Measurements from ENCODE around the gene UPP1. TPM values are rescaled to one million over a fixed set of nuclear protein-coding genes. Genes with fewer than 3 reads are reported as not detected.

The UPP1 gene
- total and polyA plus RNA-seq, 3 experiments from 2014 or later, result 92.3 to 106 (median 93.1) TPM

DNA sequence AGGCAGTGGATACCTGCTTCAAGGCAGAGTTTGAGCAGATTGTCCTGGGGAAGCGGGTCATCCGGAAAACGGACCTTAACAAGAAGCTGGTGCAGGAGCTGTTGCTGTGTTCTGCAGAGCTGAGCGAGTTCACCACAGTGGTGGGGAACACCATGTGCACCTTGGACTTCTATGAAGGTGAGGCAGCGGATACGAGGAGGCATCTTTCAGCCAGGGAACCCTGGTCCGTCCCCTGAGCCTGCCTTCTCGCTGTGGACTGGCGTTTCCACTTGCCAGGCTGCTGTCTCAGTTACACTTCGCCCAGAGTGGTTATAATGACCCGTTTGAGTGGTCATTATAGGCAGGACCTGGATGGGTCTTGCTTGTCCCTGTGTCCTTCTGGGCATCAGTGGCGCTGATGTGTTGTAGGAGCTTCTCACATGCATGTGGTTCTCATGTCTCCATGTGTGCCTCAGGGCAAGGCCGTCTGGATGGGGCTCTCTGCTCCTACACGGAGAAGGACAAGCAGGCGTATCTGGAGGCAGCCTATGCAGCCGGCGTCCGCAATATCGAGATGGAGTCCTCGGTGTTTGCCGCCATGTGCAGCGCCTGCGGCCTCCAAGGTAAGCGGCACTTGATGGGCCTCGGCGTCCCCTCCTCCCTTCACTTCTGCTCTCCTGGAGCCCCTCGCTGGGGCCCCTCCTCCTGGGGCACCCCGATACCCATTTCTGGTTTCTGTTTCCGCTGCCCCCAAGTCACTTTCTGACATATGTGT lies 18.0 kb downstream of the UPP1 start:
- no peaks in the 10 kb centered on the region for H3K9me3 Mint-ChIP-seq
- Histone ChIP-seq H3K36me3 (ENCODE audit: insufficient read depth, low read length) (peaks cover 48% of the 10 kb centered on the region), H3K9me3 (ENCODE audit: low read length) (no peaks in the 10 kb centered on the region), H3K4me1 (ENCODE audit: insufficient read depth, low read length) (peaks cover 13% of the 10 kb centered on the region), H3K4me3 (ENCODE audit: low read length) (no peak overlapping the region), H3K27me3 (ENCODE audit: insufficient read depth, low read length, poor library complexity, severe bottlenecking) (no peaks in the 10 kb centered on the region), H3K27ac (ENCODE audit: low read depth, low read length) (no peak overlapping the region)
- ChIA-PET CTCF (interaction anchor here (3.7 to 12.9 kb wide), 3 partner anchors 71 to 162 kb away, joined by 35 to 140 read pairs (median 58); partner anchors contain the start of gene C7orf57), POLR2A (no interaction called here)
- H3K27ac Mint-ChIP-seq, result peak overlapping the region in 2 of 8 donors; percentile 1 to 47
- H3K27me3 Mint-ChIP-seq, result no peaks in the 10 kb centered on the region
- peaks cover 23 to 35% (median 30%) of the 10 kb centered on the region in 3 donors for H3K4me1 Mint-ChIP-seq
- DNase-seq, result no peak
- H3K36me3 Mint-ChIP-seq, result peaks cover 15 to 75% (median 29%) of the 10 kb centered on the region in 3 donors
- H3K4me3 Mint-ChIP-seq, result no peak overlapping the region

DNA sequence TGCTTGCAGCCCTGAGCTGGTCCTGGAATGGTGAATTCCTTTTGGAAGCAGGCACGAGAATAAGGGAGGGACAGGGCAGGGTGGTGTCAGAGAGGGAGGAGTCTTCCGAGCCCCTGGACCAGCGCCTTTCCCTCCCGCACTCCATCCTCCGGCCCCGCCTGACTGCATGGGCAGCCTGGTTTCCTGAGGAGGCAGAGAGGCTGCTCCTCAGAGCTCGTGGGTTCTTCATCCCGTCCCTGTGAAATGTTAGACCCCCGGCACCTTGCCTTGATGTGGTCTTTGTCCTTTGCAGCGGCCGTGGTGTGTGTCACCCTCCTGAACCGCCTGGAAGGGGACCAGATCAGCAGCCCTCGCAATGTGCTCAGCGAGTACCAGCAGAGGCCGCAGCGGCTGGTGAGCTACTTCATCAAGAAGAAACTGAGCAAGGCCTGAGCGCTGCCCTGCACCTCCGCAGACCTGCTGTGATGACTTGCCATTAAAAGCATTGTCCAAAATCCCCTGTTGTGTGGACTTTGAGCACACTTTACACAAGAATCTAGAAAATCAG lies 18.9 kb downstream of the UPP1 start:
- peak overlapping the region in 3 of 8 donors; percentile 22 to 85 (median 47) for H3K27ac Mint-ChIP-seq

DNA sequence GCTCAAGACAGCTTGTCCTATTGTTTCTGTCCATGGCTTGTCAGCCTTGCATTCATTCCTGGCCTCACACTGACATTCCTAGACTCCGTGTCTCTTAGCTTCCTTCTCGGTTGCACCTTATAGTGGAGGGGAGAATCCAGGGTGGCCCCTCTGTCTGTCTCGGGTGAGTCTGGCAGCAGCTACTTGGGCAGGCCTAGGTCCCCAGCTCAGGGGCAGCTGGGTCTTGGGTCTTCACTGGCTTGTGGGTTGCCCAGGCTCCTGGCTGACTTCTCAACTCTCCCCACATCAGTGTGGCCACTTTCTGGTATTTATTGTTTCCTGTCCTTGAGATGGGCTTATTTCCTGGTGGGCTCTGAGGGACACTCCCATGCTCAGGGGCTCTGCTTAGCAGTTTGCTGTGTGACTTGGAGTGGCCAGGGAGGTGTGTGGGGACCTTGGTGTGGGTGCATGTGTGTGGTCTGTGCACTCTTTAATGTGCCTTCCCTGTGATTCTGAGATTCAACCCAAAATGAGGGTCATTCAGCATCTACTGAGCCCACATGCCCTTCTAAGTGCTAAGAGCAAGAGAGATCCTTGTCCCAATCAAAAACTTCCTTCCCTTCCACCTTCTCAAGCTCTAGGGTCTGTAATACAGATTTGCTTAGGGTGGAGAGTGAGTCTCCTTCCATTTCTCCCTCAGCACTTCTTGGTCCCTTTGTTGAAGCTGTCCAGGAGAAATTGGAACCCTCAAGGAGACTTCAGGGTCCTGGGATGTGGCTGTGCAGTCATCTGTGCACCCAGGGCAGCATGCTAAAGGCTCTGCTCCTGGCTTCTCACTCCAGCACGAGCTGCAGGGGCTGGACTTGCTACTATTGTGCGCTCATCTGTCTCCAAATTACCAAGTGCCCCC lies 20.1 kb downstream of the UPP1 start:
- H3K27me3 ChIP-seq (ENCODE audit: insufficient read depth, low read length, poor library complexity, severe bottlenecking), result no peaks in the 10 kb centered on the region
- POLR2A ChIA-PET, result interaction anchor here (1.2 to 1.6 kb wide), 2 partner anchors 118 to 157 kb away, joined by 3 to 15 read pairs; no protein-coding TSS in a partner anchor
- no peak overlapping the region for H3K27ac ChIP-seq (ENCODE audit: low read depth, low read length)
- Mint-ChIP-seq H3K4me3 (no peak overlapping the region), H3K4me1 (peaks cover 15 to 21% (median 16%) of the 10 kb centered on the region in 3 donors), H3K27ac (peak overlapping the region; percentile 25 to 93 (median 88)), H3K27me3 (peaks cover 0 to 2% of the 10 kb centered on the region in 2 donors), H3K9me3 (no peaks in the 10 kb centered on the region), H3K36me3 (peaks cover 4 to 54% (median 19%) of the 10 kb centered on the region in 3 donors)
- peaks cover 13% of the 10 kb centered on the region for H3K4me1 ChIP-seq (ENCODE audit: insufficient read depth, low read length)
- H3K9me3 ChIP-seq (ENCODE audit: low read length), result no peaks in the 10 kb centered on the region
- DNase-seq, result no peak
- no peak overlapping the region for H3K4me3 ChIP-seq (ENCODE audit: low read length)
- CTCF ChIA-PET, result interaction anchor here (1.0 to 12.9 kb wide), 27 partner anchors 8 to 164 kb away, joined by 3 to 140 read pairs (median 6); partner anchors contain the start of genes C7orf57 and PKD1L1
- H3K36me3 ChIP-seq (ENCODE audit: insufficient read depth, low read length), result peaks cover 29% of the 10 kb centered on the region

More for the DNA sequence above, 18.9 kb downstream of the UPP1 start:
- Histone ChIP-seq H3K27me3 (ENCODE audit: insufficient read depth, low read length, poor library complexity, severe bottlenecking) (no peaks in the 10 kb centered on the region), H3K27ac (ENCODE audit: low read depth, low read length) (no peak overlapping the region), H3K9me3 (ENCODE audit: low read length) (no peaks in the 10 kb centered on the region), H3K4me3 (ENCODE audit: low read length) (no peak overlapping the region), H3K36me3 (ENCODE audit: insufficient read depth, low read length) (peaks cover 39% of the 10 kb centered on the region), H3K4me1 (ENCODE audit: insufficient read depth, low read length) (peaks cover 13% of the 10 kb centered on the region)
- no peaks in the 10 kb centered on the region for H3K27me3 Mint-ChIP-seq
- no peak overlapping the region for H3K4me3 Mint-ChIP-seq
- no peak for DNase-seq
- ChIA-PET POLR2A (no interaction called here), CTCF (interaction anchor here (2.9 to 12.9 kb wide), 4 partner anchors 72 to 163 kb away, joined by 12 to 140 read pairs (median 46); partner anchors contain the start of gene C7orf57)
- no peaks in the 10 kb centered on the region for H3K9me3 Mint-ChIP-seq
- peaks cover 17 to 27% (median 21%) of the 10 kb centered on the region in 3 donors for H3K4me1 Mint-ChIP-seq
- H3K36me3 Mint-ChIP-seq, result peaks cover 9 to 66% (median 24%) of the 10 kb centered on the region in 3 donors

DNA sequence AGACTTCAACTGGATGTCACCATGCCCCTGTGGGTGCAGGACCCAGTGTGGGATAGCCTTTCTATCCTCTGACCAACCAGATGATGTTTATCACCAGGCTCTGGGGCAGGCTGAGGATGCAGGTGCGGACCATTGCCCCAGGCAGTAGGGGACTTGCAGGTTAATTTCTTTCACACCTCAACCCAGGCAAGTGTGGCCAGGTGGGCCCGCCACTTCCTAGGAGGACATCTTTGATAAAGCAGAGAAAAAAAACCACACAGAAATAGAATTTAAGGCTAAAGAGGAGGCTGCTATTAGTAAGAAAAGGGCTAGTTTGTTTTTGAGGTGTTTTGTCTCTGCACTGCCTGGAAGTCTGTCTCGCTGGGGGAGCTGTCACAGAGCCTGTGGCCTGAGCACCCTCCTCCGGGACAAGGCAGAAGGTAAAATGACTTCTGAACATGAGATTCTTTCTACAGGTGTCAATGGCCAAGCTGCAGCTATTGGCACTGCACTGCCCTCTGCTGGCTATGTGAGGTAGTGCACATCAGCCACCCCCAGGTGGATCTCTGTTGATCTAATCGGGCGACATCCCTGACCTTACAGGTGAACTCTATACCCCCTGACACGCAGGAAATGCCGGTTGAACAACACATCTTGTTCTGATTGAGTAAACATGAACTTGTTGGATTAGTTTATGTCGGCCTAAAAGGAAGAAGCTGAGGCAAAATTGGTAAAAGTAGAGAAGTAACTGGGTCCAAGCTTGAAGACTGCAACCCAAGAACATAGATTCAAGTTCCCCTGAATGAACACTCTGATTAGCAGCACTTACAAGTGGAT lies 21.0 kb downstream of the UPP1 start:
- DNase-seq, result peak; percentile 76 to 89 (median 81)
- ChIA-PET CTCF (interaction anchor here (0.7 to 12.9 kb wide), 31 partner anchors 9 to 171 kb away, joined by 3 to 140 read pairs (median 5); partner anchors contain the start of genes C7orf57 and PKD1L1), POLR2A (interaction anchor here (0.9 to 1.6 kb wide), 4 partner anchors 22 to 158 kb away, joined by 3 to 15 read pairs (median 3); no protein-coding TSS in a partner anchor)
- Histone ChIP-seq H3K27ac (ENCODE audit: low read depth, low read length) (no peak overlapping the region), H3K9me3 (ENCODE audit: low read length) (no peaks in the 10 kb centered on the region), H3K4me3 (ENCODE audit: low read length) (no peak overlapping the region), H3K4me1 (ENCODE audit: insufficient read depth, low read length) (peaks cover 13% of the 10 kb centered on the region), H3K36me3 (ENCODE audit: insufficient read depth, low read length) (peaks cover 27% of the 10 kb centered on the region), H3K27me3 (ENCODE audit: insufficient read depth, low read length, poor library complexity, severe bottlenecking) (no peaks in the 10 kb centered on the region)
- H3K36me3 Mint-ChIP-seq, result peaks cover 4 to 46% (median 11%) of the 10 kb centered on the region in 3 donors
- H3K4me1 Mint-ChIP-seq, result peaks cover 11 to 13% (median 12%) of the 10 kb centered on the region in 3 donors
- H3K4me3 Mint-ChIP-seq, result peak overlapping the region in 2 of 7 donors; percentile 26 to 32
- H3K9me3 Mint-ChIP-seq, result no peaks in the 10 kb centered on the region
- peaks cover 0 to 2% of the 10 kb centered on the region in 2 donors for H3K27me3 Mint-ChIP-seq
- peak overlapping the region; percentile 25 to 93 (median 88) for H3K27ac Mint-ChIP-seq

DNA sequence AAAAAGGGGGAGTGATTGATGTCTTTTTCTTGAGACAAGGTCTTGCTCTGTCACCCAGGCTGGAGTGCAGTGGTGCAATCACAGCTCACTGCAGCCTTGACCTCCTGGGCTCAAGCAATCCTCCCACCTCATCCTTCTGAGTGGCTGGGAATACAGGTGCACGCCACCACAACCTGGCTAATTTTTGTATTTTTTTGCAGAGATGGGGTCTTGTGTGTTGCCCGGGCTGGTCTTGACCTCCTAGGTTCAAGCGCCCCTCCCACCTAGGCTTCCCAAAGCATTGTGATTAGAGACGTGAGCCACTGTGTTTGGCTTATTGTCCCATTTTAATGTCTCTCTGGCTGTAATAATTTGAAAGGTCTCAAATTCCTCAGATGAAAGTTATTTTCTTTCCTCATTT lies 21.8 kb downstream of the UPP1 start:
- peaks cover 0 to 2% of the 10 kb centered on the region in 2 donors for H3K27me3 Mint-ChIP-seq
- H3K27ac Mint-ChIP-seq, result peak overlapping the region in 1 of 8 donors; percentile 92
- H3K9me3 ChIP-seq (ENCODE audit: low read length), result no peaks in the 10 kb centered on the region
- no peak overlapping the region for H3K4me3 Mint-ChIP-seq
- ChIA-PET POLR2A (interaction anchor here (0.9 to 1.6 kb wide), 4 partner anchors 22 to 158 kb away, joined by 3 to 15 read pairs (median 3); no protein-coding TSS in a partner anchor), CTCF (interaction anchor here (0.7 to 12.9 kb wide), 29 partner anchors 10 to 172 kb away, joined by 3 to 140 read pairs (median 6); partner anchors contain the start of genes C7orf57 and PKD1L1)
- H3K27ac ChIP-seq (ENCODE audit: low read depth, low read length), result no peak overlapping the region
- peaks cover 23% of the 10 kb centered on the region for H3K36me3 ChIP-seq (ENCODE audit: insufficient read depth, low read length)
- DNase-seq, result no peak
- H3K4me1 ChIP-seq (ENCODE audit: insufficient read depth, low read length), result peaks cover 13% of the 10 kb centered on the region
- no peaks in the 10 kb centered on the region for H3K9me3 Mint-ChIP-seq
- peaks cover 11 to 12% (median 12%) of the 10 kb centered on the region in 3 donors for H3K4me1 Mint-ChIP-seq
- H3K27me3 ChIP-seq (ENCODE audit: insufficient read depth, low read length, poor library complexity, severe bottlenecking), result no peaks in the 10 kb centered on the region
- H3K4me3 ChIP-seq (ENCODE audit: low read length), result no peak overlapping the region
- H3K36me3 Mint-ChIP-seq, result peaks cover 4 to 38% (median 10%) of the 10 kb centered on the region in 3 donors

DNA sequence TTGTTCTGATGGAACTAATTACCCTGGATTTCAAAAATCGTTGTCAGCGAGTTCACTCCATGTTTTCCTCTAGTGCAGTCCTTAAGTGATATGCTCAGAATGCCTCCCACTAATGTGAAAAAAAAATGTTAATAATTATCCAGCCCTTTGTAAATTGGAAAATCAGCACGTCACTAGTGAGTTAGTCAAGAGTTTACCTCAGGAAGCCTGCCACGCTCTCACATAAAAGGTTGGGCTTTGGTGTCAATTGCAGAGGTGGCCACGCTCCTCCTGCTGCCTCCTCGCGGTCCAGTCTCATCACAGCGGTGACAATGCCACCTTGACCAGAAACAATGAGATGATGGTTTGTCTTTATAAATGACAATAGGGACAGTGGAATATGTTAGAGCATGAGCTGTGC lies 22.5 kb downstream of the UPP1 start:
- CTCF ChIA-PET, result interaction anchor here (1.3 to 12.9 kb wide), 3 partner anchors 9 to 120 kb away, joined by 3 to 140 read pairs (median 12); no protein-coding TSS in a partner anchor
- no peak for DNase-seq
- Histone ChIP-seq H3K36me3 (ENCODE audit: insufficient read depth, low read length) (peaks cover 19% of the 10 kb centered on the region), H3K27me3 (ENCODE audit: insufficient read depth, low read length, poor library complexity, severe bottlenecking) (no peaks in the 10 kb centered on the region), H3K9me3 (ENCODE audit: low read length) (no peaks in the 10 kb centered on the region), H3K4me1 (ENCODE audit: insufficient read depth, low read length) (peaks cover 13% of the 10 kb centered on the region), H3K4me3 (ENCODE audit: low read length) (no peak overlapping the region), H3K27ac (ENCODE audit: low read depth, low read length) (no peak overlapping the region)
- Mint-ChIP-seq H3K4me3 (no peak overlapping the region), H3K4me1 (peaks cover 11 to 12% (median 12%) of the 10 kb centered on the region in 3 donors), H3K9me3 (no peaks in the 10 kb centered on the region), H3K27ac (peak overlapping the region in 1 of 8 donors; percentile 56), H3K36me3 (peaks cover 1 to 30% (median 6%) of the 10 kb centered on the region in 3 donors), H3K27me3 (peaks cover 0 to 2% of the 10 kb centered on the region in 2 donors)
- POLR2A ChIA-PET, result no interaction called here
